Panc1 (cell line): ENCODE measurements around the gene RHBDL3.

ENCODE experiments used
- CTCF ChIP-seq: fragments of 450-650 bp; IDR thresholded peaks from 2 replicates; pipeline ENCODE4 v1.5.1; 2017; ENCODE audit warnings: mild to moderate bottlenecking
- POLR2AphosphoS5 ChIP-seq: IDR thresholded peaks from 2 replicates; pipeline ENCODE4 v1.6.1; 2012; ENCODE audit warnings: mild to moderate bottlenecking, low read depth, low read length, moderate library complexity

- no peak for TF ChIP-seq CTCF
- no peak for TF ChIP-seq POLR2AphosphoS5
Observed at GRCh38 chr17:32281011-32281451, 15.4 kb downstream of the RHBDL3 start.
